Muscle layer of colon (tissue), 2 donors: Measurements from ENCODE around the gene BAG2.

Experiments used
- H3K27ac ChIP-seq: one replicate; pipeline ENCODE4 v1.7.0; 2013; ENCODE audit warnings: low read depth, mild to moderate bottlenecking, low read length, moderate library complexity
- H3K27me3 ChIP-seq, 2 donors: one replicate each; pipeline ENCODE4 v1.7.0; 2013; ENCODE audit warnings: low read length in 2 of 2, mild to moderate bottlenecking in 2 of 2; ENCODE audit not compliant: insufficient read depth in 2 of 2, control insufficient read depth in 1 of 2
- H3K36me3 ChIP-seq: one replicate; pipeline ENCODE4 v1.7.0; 2013; ENCODE audit warnings: mild to moderate bottlenecking, low read length; ENCODE audit not compliant: insufficient read depth
- H3K4me1 ChIP-seq: one replicate; pipeline ENCODE4 v1.7.0; 2013; ENCODE audit warnings: mild to moderate bottlenecking, low read length; ENCODE audit not compliant: insufficient read depth
- H3K4me3 ChIP-seq, 2 donors: one replicate each; pipeline ENCODE4 v1.7.0; 2013; ENCODE audit warnings: low read length in 2 of 2, low read depth in 1 of 2, mild to moderate bottlenecking in 1 of 2, moderate library complexity in 1 of 2
- H3K9ac ChIP-seq: one replicate; pipeline ENCODE4 v1.7.0; 2013; ENCODE audit warnings: low read length
- H3K9me3 ChIP-seq: one replicate; pipeline ENCODE4 v1.7.0; 2013; ENCODE audit warnings: mild to moderate bottlenecking, low read length
- donor health status: abdominal sarcoma.
- donor health status: Adenocarcinoma of cecum.

BAG2 gene

DNA sequence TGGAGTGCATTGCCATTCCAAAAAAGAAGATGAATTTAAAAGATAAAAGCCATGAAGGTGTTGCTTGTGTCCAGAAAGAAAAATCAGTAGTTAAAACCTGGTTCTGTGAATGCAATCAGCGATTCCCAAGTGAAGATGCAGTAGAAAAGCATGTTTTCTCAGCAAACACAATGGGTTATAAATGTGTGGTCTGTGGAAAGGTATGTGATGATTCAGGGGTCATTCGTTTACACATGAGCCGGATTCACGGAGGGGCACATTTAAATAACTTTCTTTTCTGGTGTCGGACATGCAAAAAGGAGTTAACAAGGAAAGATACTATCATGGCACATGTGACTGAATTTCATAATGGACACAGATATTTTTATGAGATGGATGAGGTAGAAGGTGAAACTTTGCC, 24.7 kb upstream of the BAG2 start:
- Histone ChIP-seq H3K27me3 (no peaks in the 10 kb centered on the region), H3K9ac (no peak overlapping the region), H3K27ac (no peak overlapping the region), H3K4me1 (no peaks in the 10 kb centered on the region), H3K4me3 (no peak overlapping the region), H3K9me3 (no peaks in the 10 kb centered on the region), H3K36me3 (peaks cover 29% of the 10 kb centered on the region)

DNA sequence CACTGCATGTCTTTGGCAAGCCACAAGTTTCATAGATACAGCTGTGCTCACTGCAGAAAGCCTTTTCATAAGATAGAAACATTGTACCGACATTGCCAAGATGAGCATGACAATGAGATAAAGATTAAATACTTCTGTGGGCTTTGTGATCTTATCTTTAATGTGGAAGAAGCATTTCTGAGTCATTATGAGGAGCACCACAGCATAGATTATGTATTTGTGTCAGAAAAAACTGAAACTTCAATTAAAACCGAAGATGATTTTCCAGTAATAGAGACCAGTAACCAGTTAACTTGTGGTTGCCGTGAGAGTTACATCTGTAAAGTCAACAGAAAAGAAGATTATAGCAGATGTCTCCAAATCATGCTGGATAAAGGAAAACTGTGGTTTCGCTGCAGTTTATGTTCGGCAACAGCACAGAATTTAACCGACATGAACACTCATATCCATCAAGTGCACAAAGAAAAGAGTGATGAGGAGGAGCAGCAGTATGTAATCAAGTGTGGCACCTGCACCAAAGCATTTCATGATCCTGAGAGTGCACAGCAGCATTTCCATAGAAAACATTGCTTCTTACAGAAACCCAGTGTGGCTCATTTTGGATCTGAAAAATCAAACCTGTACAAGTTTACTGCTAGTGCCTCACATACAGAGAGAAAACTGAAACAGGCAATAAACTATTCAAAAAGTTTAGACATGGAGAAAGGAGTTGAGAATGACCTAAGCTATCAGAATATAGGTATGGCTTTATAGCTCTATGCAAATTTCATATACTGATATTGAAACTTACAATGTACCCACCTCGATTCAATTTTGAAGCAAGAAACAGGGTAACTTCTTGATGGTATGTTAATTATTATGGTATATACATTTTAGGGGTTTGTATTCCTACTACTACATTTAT, 23.9 kb upstream of the BAG2 start:
- Histone ChIP-seq H3K4me1 (no peaks in the 10 kb centered on the region), H3K4me3 (no peak overlapping the region), H3K9me3 (no peaks in the 10 kb centered on the region), H3K27me3 (no peaks in the 10 kb centered on the region), H3K36me3 (peaks cover 31% of the 10 kb centered on the region), H3K27ac (no peak overlapping the region), H3K9ac (no peak overlapping the region)

DNA sequence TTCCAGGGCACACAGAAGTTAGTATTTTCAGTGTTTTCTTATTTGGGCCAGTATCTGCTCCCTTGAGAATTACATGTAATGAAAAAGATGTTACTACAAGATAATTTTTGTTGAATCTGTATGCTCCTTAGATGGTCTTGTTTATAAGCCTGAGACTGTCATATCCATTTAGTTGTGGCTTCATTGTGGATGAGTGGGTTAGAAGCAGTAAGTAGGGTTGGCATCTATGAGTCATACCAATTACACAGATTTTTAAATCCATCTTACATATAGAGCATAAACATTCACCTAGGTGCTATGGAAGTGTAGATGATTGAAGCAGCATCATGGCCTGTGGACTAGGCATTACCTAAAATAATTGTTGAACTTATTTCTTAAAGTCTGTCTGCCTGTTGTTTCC, 13.5 kb upstream of the BAG2 start:
- Histone ChIP-seq H3K9ac (no peak overlapping the region), H3K9me3 (no peaks in the 10 kb centered on the region), H3K36me3 (peaks cover 28% of the 10 kb centered on the region), H3K27ac (no peak overlapping the region), H3K27me3 (no peaks in the 10 kb centered on the region), H3K4me3 (no peak overlapping the region), H3K4me1 (no peaks in the 10 kb centered on the region)

DNA sequence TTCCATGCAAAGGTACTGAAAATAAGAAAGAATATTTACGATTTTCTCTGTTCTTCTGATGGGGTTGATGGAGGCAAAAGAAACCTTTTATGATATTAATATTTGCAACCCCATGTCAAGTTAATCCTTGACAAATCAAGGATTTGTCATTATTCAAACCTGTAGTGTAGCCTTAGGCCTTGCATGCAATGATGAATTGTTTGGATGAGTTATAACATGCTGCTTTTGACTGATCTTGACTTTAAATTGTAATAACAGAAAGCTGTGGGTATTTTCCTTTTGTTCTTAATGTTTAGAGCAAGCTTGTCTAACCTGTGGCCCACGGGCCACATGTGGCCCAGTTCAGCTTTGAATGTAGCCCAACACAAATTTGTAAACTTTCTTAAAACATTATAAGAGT, 13.0 kb upstream of the BAG2 start:
- H3K4me1 ChIP-seq, result no peaks in the 10 kb centered on the region
- H3K27ac ChIP-seq, result no peak overlapping the region
- H3K9me3 ChIP-seq, result no peaks in the 10 kb centered on the region
- peaks cover 24% of the 10 kb centered on the region for H3K36me3 ChIP-seq
- H3K9ac ChIP-seq, result no peak overlapping the region
- no peaks in the 10 kb centered on the region for H3K27me3 ChIP-seq
- no peak overlapping the region for H3K4me3 ChIP-seq

DNA sequence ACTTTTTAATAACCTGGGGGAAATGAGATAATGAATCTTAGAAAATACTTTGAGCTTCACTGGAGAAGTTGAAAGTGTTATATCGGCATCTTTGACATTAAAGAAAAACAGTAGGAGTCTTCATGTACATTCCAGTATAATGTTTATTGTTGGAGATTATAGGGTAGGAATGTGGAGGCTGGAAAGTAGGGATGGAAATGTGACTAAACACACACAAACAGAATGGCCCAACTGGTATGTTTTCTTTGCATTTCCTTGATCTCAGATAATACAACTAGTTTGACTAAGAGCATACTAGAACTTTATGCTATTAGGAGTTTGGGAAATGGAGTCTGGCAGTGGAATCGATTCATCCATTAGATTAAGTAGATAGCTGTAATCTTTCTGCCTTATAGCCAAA, 10.1 kb upstream of the BAG2 start:
- no peaks in the 10 kb centered on the region for H3K27me3 ChIP-seq
- H3K36me3 ChIP-seq, result peaks cover 5% of the 10 kb centered on the region
- no peak overlapping the region for H3K9ac ChIP-seq
- no peaks in the 10 kb centered on the region for H3K4me1 ChIP-seq
- H3K4me3 ChIP-seq, result no peak overlapping the region
- no peaks in the 10 kb centered on the region for H3K9me3 ChIP-seq
- no peak overlapping the region for H3K27ac ChIP-seq

DNA sequence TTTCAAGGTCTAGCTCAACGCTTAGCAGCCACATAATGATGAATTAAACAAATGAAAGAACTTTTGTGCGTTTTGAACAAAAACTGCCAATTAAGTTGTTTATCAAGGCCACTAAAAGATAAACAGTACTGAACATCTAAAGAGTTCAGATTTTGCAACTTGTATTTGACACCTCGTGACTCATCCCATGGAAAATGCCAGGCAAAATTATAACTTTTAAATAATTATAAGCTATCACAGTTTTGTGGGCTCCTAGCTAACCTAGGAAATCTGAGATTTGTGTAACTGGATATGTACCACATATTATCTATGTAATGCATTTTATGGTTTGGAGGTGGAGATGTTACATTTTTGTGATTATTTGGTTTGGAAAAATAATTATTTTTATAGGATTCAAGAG, 9.6 kb upstream of the BAG2 start:
- H3K4me3 ChIP-seq, result no peak overlapping the region
- H3K27ac ChIP-seq, result no peak overlapping the region
- H3K9me3 ChIP-seq, result no peaks in the 10 kb centered on the region
- no peaks in the 10 kb centered on the region for H3K4me1 ChIP-seq
- H3K27me3 ChIP-seq, result no peaks in the 10 kb centered on the region
- H3K36me3 ChIP-seq, result peaks cover 5% of the 10 kb centered on the region
- no peak overlapping the region for H3K9ac ChIP-seq

DNA sequence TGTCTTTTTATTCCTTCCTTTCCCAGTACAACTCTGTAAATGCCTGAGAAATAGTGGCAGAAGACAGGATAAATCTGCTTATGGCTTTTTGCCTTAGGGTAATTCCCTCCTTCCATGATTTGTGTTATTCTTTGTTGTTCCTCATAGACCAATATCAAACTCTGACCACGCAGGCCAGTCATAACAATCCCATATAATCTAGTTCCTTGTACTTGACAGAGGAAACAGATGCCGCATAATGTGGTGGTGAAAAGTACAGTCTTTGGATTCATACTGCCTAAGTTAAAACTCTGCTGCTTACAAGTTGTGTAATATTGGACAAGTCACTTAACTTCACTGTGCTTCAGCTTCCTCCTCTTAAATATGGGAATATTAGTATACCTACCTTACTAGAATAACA, 8.2 kb upstream of the BAG2 start:
- Histone ChIP-seq H3K4me1 (no peaks in the 10 kb centered on the region), H3K4me3 (no peak overlapping the region), H3K27ac (no peak overlapping the region), H3K27me3 (no peaks in the 10 kb centered on the region), H3K9ac (no peak overlapping the region), H3K36me3 (peaks cover 5% of the 10 kb centered on the region), H3K9me3 (no peaks in the 10 kb centered on the region)

DNA sequence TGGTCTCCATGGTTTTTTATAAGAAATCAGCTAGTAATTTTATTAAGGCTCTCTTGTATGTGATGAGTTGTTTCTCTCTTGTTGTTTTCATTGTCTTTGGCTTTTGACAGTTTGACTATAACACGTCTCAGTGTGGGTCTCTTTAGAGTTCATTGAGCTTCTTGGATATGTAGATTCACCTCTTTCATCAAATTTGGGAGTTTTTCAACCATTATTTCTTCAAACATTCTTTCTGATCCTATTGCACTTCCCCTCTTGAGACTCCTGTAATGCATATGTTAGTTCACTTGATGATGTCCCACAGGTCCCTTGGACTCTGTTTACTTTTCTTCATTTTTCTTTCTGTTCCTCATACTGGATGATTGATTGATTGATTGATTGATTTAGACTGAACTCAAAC, 7.0 kb upstream of the BAG2 start:
- Histone ChIP-seq H3K9me3 (no peaks in the 10 kb centered on the region), H3K9ac (no peak overlapping the region), H3K27ac (no peak overlapping the region), H3K4me3 (no peak overlapping the region), H3K36me3 (peaks cover 5% of the 10 kb centered on the region), H3K4me1 (no peaks in the 10 kb centered on the region), H3K27me3 (no peaks in the 10 kb centered on the region)

DNA sequence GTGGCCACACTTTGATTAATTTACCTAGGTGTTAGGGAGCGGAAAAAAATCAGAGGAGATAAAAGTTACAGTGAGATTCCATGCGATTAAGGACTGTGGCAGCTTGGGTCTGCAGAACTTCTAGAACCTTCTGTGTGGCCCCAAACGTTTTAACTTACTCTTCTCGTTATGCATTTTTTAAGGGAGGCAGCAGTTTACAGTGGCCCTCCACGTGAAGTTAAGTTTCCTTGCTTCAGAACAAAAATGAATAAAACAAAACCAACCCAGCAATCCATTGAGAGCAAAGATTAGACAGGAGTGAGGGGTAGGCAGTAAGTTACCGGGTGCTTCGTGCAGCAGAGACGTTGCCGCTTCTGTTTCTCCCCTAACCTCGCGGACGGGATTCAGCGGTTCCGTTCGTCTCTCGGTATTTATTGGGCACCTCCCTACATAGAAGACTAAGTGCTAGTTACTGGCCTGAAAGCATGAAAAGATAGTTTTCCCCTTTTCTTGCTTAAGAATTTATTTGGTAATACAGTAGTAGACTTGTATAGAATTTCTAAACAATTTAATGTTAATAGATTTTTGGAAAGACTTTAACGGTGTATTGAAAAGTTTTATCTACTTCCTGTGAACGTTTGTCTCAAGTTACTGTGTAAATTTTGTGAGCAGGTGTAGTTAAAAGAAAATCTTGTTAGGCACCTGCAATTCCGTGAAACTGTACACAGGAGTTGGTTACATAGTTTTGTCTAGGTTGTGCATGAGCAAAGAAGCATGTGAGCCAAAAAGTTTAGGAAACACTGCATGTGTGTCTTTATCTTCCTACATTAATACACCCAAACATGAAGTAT, 1.1 kb downstream of the BAG2 start:
- peak overlapping the region; percentile 44 to 90 for H3K4me3 ChIP-seq
- H3K27me3 ChIP-seq, result no peaks in the 10 kb centered on the region
- peak overlapping the region; percentile 93 for H3K27ac ChIP-seq
- H3K36me3 ChIP-seq, result no peaks in the 10 kb centered on the region
- no peaks in the 10 kb centered on the region for H3K9me3 ChIP-seq
- peak overlapping the region; percentile 98 for H3K9ac ChIP-seq
- peaks cover 26% of the 10 kb centered on the region for H3K4me1 ChIP-seq

DNA sequence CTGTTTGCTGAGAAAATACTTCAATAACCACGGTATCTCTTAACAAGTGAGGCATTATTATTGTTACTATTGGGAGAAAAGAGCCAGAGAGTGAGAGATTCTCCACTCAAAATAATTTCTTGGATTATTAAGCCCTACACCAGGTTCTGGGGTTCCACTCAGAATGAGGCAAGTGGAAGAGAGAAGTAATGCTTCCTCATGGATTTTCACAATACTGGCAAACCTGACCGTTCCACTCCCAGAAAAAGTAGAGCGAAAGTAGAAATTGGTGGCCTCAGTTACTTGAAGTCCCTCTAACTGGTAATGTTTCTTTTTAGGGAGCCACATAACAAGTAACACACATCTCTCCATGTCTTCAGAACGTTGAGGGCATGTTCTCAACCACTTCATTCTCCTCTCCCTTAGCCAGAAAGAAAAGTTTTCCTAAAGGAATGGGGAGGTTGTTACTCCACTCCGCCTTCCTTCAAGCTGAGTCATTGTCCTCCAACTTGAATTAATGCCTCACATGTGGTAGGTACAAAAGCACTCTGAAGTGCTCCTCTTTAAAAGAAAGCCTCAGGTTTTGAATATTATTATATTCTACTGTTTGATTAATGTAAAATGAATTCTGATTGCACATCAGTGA, 1.9 kb downstream of the BAG2 start:
- Histone ChIP-seq H3K9me3 (no peaks in the 10 kb centered on the region), H3K4me3 (peak overlapping the region; percentile 44 to 90), H3K9ac (peak overlapping the region; percentile 98), H3K27ac (peak overlapping the region; percentile 93), H3K27me3 (no peaks in the 10 kb centered on the region), H3K4me1 (peaks cover 33% of the 10 kb centered on the region), H3K36me3 (no peaks in the 10 kb centered on the region)

DNA sequence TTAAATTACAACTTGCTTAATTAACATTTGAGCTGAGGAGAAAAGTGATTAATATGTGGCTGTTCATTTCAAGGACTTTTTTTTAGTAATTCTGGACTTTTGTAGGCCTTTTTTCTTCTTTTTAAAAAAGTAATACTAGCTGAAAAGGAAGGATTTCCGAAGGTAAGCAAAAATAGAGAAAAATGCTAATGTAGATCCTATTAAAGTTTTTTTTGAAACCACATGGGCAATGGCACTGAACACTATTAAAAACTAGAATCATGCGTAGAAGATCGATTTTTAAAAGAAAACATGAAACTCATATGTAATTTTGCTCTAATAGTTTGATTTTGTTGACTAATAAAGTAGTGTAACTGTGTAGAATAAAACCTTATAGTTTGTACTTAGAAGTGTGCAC, 2.4 kb downstream of the BAG2 start:
- Histone ChIP-seq H3K36me3 (no peaks in the 10 kb centered on the region), H3K27ac (peak overlapping the region; percentile 93), H3K4me3 (peak overlapping the region; percentile 44 to 90), H3K9me3 (no peaks in the 10 kb centered on the region), H3K9ac (peak overlapping the region; percentile 98), H3K27me3 (no peaks in the 10 kb centered on the region), H3K4me1 (peaks cover 38% of the 10 kb centered on the region)
